NCI-H345 treated with DMSO at 0.1 percent for 48 hours (cell line): Measurements from ENCODE around the gene SRRM1.
"Not testable (repeated sequence)": the region's sequence is repeated elsewhere in the genome, so short reads cannot be mapped to it uniquely, and the experiment has no call there.

Experiments used
- DNase-seq: peaks from one replicate; lab custom pipeline; 2025; ENCODE audit not compliant: unreplicated experiment; lab: John Stamatoyannopoulos, UW

The SRRM1 gene

GRCh38 chr1:24692351-24692980, 49.4 kb downstream of the SRRM1 start:
- no peak for DNase-seq

- no peak for DNase-seq
Observed at GRCh38 chr1:24693827-24694379, 50.8 kb downstream of the SRRM1 start.

- DNase-seq, result peak; percentile 86
Observed at GRCh38 chr1:24694380-24694843, 51.3 kb downstream of the SRRM1 start.

GRCh38 chr1:24695202-24695974, 52.3 kb downstream of the SRRM1 start:
- no peak for DNase-seq

- DNase-seq, result no peak
Observed at GRCh38 chr1:24696041-24696755, 53.1 kb downstream of the SRRM1 start.

GRCh38 chr1:24696756-24697330, 53.7 kb downstream of the SRRM1 start:
- DNase-seq, result no peak

- DNase-seq, result not testable (repeated sequence)
Observed at GRCh38 chr1:24697453-24698001, 54.4 kb downstream of the SRRM1 start.

- DNase-seq, result not testable (repeated sequence)
Observed at GRCh38 chr1:24698326-24698725, 55.2 kb downstream of the SRRM1 start.

- DNase-seq, result peak; percentile 27
Observed at GRCh38 chr1:24699628-24700027, 56.5 kb downstream of the SRRM1 start.

GRCh38 chr1:24702511-24703293, 59.6 kb downstream of the SRRM1 start:
- DNase-seq, result no peak

GRCh38 chr1:24704411-24705259, 61.5 kb downstream of the SRRM1 start:
- DNase-seq, result peak; percentile 55

- peak; percentile 97 for DNase-seq
Observed at GRCh38 chr1:24705260-24706073, 62.4 kb downstream of the SRRM1 start.

- not testable (repeated sequence) for DNase-seq
Observed at GRCh38 chr1:24706074-24706389, 62.9 kb downstream of the SRRM1 start.

GRCh38 chr1:24707687-24708086, 64.6 kb downstream of the SRRM1 start:
- no peak for DNase-seq

GRCh38 chr1:24708938-24709337, 65.8 kb downstream of the SRRM1 start:
- DNase-seq, result no peak

GRCh38 chr1:24709791-24710441, 66.8 kb downstream of the SRRM1 start:
- DNase-seq, result no peak

- no peak for DNase-seq
Observed at GRCh38 chr1:24711329-24711728, 68.2 kb downstream of the SRRM1 start.

- no peak for DNase-seq
Observed at GRCh38 chr1:24713176-24713575, 70.1 kb downstream of the SRRM1 start.
